HG02840 (cell line): ENCODE measurements around the gene GAD2.

Experiments
- ATAC-seq: cut with Tn5 transposase; IDR thresholded peaks from one replicate; pipeline ENCODE4 v1.9.1; 2021; ENCODE audit warnings: mild to moderate bottlenecking, moderate library complexity, moderate number of reproducible peaks; ENCODE audit not compliant: unreplicated experiment, low FRiP score

GAD2 gene

GRCh38 chr10:26220901-26221300, 4.3 kb downstream of the GAD2 start:
- ATAC-seq: no peak

DNA sequence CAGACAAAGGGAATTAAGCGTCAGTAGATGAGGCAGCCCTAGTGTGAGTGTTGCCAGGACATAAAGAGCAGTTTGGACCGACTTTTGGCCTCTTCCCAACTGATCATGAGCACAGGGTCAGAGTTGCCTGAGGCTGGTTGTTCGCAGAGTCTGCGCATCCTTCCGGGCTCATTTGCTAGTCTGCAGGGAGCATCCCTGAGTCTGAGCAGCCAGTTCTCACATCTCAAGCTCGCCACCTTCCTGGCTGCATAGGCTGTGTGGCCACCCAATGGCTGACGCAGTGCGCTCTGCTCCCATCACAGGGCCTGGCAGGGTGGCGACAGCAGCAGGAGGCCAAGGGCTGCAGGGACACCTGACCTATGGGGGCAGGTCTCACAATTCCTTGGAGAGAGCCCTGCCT, 5.0 kb downstream of the GAD2 start:
- no peak for ATAC-seq

GRCh38 chr10:26222563-26222962, 6.0 kb downstream of the GAD2 start:
- no peak for ATAC-seq

DNA sequence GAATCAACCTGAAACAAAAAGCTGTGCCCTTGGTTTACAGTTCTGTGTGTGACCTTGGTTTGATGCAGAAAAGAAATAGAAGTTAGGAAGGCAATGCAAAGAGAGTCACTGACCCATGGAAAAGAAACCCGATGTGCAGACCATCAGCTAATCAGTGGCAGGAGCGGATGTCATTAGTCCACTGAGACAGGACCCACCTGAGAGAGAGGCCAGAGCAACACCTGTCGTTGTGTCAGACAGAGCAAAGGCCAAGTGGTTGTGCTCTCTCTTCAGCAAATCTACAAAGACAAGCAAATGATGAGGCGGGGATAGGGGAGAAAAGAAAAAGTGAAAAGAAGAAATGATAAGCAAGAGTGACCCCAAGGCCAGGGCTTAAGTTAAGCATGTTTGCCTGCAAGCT, 8.7 kb downstream of the GAD2 start:
- no peak for ATAC-seq

DNA sequence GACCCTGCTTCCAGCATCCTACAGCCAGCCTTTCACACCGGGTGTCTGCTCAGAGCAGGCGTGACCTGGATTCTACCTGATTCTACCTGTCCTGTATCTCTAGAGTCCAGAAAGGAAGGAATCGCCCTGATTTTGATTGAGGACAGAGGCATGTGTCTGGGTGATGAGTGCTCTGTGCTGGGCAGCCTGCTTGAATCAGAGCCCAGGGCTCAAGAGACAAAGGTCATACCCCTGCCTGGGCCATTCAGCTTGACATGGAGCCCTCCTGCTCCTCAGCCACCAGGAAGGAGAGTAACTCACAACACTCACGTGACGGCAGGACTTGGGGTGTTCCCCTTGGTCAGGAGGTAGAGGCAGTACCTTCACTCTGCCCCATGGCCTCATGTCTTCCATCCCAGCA, 11.2 kb downstream of the GAD2 start:
- ATAC-seq: no peak

- ATAC-seq: no peak
These were observed 15.6 kb downstream of the GAD2 start for GRCh38 chr10:26232174-26232573.

DNA sequence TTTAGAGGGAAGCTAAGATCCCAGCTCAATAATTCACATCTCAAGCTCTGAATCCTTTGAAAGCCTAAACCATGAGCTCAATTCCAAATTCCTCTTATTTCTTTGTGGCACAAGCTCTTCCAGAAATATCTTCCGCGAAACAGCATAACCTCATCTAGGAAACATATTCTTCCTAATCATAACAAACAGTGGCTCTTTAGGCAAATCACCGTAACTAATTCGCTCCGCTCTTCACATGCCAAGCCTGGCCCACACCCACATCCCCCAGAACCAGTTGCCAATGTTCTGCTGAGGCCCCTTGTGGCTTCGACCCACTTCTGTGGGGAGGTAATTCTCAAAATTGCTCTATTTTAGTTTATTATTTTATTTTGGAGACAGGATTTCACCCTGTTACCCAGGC, 19.2 kb downstream of the GAD2 start:
- no peak for ATAC-seq

DNA sequence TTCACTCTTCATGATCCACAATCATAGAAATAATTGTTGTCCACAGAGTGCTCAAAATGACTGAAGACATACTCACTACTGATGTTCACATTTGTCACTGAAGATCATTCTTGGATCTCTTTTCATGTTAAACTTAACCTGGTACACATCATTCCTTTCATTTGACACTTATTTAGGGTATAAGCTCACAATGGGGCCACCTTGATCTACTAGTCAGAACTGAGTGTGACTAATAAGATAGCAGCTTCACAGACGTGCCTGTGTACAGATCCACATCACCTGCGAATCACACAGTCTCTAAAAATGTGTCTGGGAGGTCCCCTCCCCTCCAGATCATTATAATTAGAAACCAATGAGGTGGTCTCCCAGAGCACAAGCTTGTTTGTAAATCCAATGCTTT, 21.8 kb downstream of the GAD2 start:
- no peak for ATAC-seq

DNA sequence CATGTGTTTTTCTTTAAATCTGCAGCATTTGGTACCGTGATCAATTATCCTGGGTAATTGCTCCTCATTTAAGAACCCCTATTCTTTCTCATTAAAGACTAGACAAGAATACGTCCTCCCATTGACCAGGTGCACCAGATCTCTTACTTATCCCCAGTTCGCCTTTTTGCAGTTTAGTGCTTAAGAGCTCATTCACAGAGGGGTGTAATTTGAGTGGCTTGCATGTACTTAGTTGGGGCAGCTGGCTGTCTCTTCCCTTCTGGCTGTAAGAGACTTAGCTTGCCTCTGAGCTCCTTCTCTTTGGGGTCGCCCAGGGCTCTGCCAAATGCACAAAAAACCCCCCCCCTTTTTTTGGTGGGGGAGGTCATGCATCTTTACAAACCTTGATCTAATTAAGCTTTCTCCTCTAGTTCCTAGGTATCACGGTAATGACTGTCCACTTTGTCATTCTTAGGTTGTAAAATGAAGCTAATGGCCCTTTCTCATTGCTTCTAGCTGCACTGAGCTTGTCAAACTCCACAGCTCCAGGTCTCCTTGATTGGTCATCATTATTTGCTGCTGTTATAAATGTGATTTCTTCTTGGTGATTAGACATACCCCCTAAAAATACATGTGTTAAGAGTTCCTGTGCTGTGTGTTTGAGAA, 26.3 kb downstream of the GAD2 start:
- ATAC-seq: no peak

DNA sequence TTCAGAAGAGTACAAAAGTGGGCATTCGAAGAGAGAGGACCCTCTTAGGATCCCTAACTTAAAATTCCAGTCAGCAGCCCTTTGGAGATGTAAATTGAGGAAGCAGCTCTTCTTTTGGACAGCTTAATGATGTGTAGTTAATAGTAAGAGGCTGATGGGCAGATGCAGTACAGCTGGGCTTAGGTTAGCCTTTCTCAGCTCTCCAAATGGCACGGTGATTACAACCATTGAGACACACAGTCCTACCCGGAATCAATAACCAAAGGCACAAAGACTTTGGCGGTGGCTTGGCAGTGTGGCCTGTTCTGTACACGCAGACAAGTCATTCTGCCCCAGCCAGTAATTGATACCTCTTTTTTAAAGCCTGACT, 26.8 kb downstream of the GAD2 start:
- ATAC-seq: no peak

GRCh38 chr10:26249681-26250080, 33.1 kb downstream of the GAD2 start:
- ATAC-seq: no peak

DNA sequence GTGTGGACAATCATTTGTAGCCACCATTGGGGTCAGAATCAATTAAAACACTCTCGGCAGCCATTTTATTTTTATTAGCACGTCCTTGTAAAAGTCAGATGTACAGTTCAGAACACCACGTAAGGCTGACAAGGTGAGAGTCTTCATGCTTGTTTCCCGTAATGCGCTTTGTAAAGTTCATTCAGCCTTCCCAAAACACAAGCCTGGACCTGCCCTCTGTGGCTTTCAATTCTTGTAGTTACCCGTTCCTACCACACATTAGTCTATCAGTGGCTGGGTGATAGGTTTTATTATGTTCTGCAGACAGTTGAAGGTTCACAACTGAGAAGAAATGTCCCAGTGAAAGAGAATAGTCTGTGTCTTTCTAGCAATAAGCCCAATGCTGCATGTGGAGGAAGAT, 35.4 kb downstream of the GAD2 start:
- ATAC-seq: no peak

GRCh38 chr10:26254616-26255015, 38.0 kb downstream of the GAD2 start:
- ATAC-seq: no peak

DNA sequence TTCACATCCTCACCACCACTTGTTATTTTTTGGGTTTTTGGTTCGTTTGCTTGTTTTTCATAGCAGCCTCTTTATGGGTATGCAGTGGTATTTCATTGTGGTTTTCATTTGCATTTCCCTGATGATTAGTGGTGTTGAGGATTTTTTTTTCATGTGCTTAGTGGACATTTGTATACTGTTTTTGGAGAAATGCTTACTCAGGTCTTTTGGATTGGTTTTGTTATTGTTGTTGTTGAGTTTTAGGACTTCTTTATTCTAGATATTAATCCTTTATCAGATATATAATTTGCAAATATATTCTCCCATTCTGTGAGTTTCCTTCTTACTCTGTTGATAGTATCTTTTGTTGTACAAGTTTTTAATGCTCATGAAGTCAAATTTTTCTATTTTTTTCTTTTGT, 42.8 kb downstream of the GAD2 start:
- ATAC-seq: no peak

DNA sequence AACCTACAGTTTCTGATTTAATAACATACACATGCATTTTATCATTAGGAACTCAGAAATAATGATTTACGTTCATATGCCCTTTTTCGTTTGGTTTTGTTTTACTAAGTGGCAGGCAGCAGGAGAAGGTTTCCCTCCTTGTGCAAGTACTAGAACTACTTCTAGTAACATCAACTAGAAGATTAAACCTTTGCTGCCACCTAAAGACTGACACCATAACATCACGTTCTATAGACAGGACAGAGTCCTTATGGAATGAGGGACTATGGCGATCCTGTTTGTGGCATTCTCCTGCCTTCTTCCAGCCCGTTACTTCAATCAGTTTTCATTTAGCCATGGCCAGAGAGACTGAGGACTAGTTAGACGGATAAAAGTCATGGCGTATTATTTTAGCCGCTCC, 53.2 kb downstream of the GAD2 start:
- ATAC-seq: no peak

GRCh38 chr10:26274391-26274790, 57.8 kb downstream of the GAD2 start:
- no peak for ATAC-seq

DNA sequence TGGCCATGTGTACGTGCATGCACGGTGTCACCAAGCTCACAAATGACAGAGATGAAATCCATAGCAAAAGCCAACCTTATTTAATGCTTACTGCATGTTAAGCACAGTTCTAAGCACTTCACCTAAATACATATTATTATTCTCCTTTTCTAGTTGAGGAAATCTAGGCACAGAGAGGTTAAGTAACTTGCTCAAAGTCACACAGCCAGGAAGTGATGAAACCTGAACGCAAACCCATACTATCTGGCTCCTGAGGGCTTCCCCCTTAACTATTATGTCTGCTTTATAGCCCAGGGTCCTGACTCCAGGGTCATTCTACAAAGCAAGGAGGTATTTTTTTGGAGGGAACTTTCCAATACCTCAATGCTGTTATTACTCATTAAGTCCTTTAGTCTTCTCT, 61.7 kb downstream of the GAD2 start:
- ATAC-seq: no peak

DNA sequence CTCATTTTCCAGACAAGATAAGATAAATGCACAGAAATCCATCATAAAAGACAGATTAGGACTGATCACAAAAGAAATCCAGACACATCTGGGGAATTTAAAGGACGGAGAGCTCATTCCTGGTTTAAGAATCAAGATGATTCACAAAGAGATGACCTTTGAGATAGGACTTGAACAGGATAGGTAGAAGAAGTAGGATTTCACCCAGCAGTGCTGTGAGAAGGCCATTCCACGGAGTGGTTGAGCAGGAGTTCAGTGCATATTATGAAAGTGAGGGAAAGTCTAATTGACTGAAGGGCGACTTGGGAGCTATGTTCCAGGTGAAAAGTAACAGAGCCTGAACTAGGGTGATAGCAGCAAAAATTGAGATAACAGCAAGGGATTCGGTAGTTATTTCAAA, 73.7 kb downstream of the GAD2 start:
- no peak for ATAC-seq

GRCh38 chr10:26291721-26292480, 75.3 kb downstream of the GAD2 start:
- no peak for ATAC-seq

GRCh38 chr10:26296360-26296759, 79.8 kb downstream of the GAD2 start:
- ATAC-seq: no peak

GRCh38 chr10:26300001-26300400, 83.4 kb downstream of the GAD2 start:
- no peak for ATAC-seq

DNA sequence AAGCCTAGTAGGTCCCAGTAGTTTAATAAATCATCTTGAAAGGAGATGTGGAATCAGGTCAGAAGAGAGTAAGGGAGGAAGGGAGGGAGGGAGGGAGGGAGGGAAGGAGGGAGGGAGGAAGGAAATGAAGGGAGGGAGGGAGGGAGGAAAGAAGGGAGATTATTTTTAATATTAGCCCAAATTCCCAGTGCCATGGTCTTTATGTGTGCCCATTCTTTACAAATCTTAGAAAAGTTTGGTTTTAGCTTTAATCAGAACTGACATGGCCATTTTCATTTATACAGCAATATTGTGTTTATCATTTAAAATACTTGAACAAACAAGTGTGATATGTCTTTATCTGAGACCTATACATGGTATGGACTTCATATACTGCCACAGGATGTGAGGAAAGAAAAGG, 86.8 kb downstream of the GAD2 start:
- ATAC-seq: no peak
